Stimulated activated CD4-positive, alpha-beta T cell treated with anti-CD3 and anti-CD28 coated beads, Interleukin-4, amount 100 ng/mL, for 24 hours (primary cell): Measurements from ENCODE around the gene SLC39A3.

Experiments used
- DNase-seq: peaks from one replicate; pipeline ENCODE4 v3.0.0-alpha.2; 2020

SLC39A3 gene

GRCh38 chr19:2744113-2744512, 4.3 kb upstream of the SLC39A3 start:
- DNase-seq: no peak

DNA sequence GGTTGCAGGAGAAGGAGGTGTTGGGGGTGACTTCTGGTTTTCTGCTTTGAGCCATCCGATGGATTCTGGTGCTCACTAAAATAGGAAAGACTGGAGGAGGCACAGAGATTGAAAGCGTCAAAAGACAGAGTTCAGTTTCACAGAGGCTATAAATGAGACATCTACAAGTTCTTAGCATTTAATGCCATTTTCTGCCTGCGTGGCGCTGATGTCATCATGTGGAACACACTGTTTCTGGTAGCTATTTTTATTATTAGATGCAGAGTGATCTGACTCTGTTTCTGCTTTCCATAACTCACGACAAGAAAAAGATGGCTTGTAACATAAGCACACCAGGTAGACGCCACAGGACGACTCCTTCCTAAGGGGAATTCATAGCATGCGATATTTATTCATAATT, 3.3 kb upstream of the SLC39A3 start:
- no peak for DNase-seq

GRCh38 chr19:2740314-2740656, 468 bp upstream of the SLC39A3 start:
- DNase-seq: no peak

- DNase-seq: no peak
Measured at GRCh38 chr19:2736550-2737190, 3.1 kb downstream of the SLC39A3 start.

GRCh38 chr19:2735374-2735773, 4.4 kb downstream of the SLC39A3 start:
- DNase-seq: no peak

- no peak for DNase-seq
Measured at GRCh38 chr19:2734589-2735288, 5.1 kb downstream of the SLC39A3 start.

GRCh38 chr19:2733930-2734588, 5.8 kb downstream of the SLC39A3 start:
- no peak for DNase-seq

DNA sequence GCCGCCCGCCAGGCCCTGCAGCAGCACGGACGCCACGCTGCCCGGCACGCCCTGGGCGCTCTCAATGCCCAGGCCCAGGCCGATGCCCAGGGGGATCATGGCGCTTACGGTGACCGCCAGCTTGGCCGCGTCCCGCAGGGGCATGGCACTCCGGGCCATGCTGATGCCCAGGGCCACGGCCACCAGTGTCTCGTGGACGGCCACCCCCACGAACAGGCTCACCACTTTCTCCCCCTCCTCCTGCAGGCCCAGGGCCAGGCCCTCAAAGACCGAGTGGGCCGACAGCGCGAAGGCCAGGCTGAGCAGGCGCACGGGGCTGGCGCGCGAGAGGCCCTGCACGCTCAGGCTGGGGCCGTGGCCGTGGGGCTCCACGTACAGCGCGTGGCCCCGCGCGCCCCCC, 6.9 kb downstream of the SLC39A3 start:
- no peak for DNase-seq

DNA sequence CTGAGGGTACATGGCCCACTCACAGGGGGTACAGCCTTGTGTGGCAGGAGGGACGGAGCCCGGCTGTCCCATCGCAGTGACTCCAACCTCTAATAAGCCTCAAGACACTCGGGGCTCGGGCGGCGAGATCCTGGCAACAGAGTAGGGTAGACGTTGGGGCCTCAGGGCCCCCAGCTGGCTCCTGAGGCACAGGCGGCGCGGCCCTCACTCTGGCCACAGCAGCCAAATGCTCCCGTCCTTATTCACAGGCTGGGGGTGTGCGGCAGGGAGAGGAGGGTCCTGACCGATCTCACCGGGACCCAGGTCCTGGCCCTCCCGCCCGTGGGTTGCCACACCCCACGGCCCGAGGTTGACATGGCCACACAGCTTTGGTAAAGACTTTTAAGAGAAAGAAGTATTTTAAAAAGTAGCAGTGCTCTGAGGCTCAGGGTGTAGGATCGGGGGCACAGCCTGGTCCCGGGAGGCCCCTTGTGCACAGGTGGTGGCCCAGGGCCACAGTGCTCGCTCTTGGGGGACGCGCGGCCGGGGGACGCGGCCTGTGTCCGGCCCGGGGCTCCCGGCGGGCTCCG, 7.6 kb downstream of the SLC39A3 start:
- no peak for DNase-seq

GRCh38 chr19:2731181-2731995, 8.4 kb downstream of the SLC39A3 start:
- DNase-seq: no peak

GRCh38 chr19:2729943-2730818, 9.6 kb downstream of the SLC39A3 start:
- no peak for DNase-seq

GRCh38 chr19:2728783-2729387, 10.9 kb downstream of the SLC39A3 start:
- no peak for DNase-seq

- no peak for DNase-seq
Measured at GRCh38 chr19:2727640-2727944, 12.2 kb downstream of the SLC39A3 start.

- DNase-seq: no peak
Measured at GRCh38 chr19:2726904-2727639, 12.7 kb downstream of the SLC39A3 start.

GRCh38 chr19:2726160-2726855, 13.5 kb downstream of the SLC39A3 start:
- DNase-seq: no peak

DNA sequence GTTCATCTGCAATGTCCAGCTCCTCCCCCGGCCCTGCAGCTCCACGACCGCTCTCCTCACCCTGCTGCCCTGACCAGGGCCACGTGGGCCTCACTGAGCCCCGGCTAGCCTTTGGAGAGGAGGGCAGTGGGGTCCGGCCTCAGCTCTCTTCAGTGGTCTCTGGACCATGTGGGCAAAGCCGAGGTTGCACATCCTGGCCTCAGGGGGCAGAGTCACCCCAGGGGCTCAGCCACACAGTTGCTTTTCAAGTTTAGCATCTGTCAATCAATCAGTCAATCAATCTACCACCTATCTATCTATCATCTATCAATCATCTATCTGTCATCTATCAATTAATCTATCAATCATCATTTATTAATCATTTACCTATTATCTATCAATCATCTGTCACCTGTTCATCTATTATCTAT, 15.7 kb downstream of the SLC39A3 start:
- DNase-seq: no peak

GRCh38 chr19:2723747-2724146, 16.1 kb downstream of the SLC39A3 start:
- DNase-seq: no peak

DNA sequence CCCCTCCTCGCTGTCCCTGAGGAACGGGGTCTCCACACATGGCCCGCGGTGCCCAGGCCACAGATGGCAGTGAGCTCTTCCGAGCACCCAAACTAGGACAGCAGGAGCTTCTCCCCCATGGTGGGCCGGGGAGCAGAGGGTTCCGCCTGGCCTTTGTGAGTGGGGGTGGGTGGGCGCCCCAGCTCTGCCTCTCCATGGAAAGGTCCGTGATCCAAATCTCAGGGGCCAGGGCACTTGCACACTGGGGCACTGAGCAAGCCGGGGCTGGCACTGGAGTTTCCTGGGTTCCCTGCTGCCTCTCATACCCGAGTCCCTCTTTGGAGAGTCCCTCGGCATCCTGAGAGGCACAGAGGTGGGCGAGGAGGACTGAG, 16.5 kb downstream of the SLC39A3 start:
- DNase-seq: no peak

- DNase-seq: no peak
Measured at GRCh38 chr19:2722541-2723344, 17.1 kb downstream of the SLC39A3 start.
